T follicular helper cell (primary cell): ENCODE measurements around the gene CMTM3.
"Not testable (repeated sequence)": the region's sequence is repeated elsewhere in the genome, so short reads cannot be mapped to it uniquely, and the experiment has no call there.

Source experiments
- DNase-seq: peaks from one replicate; pipeline ENCODE4 v3.0.0-alpha.2; 2020; ENCODE audit warnings: low read depth

CMTM3 gene

GRCh38 chr16:66581246-66581952 is 23.1 kb upstream of the CMTM3 start:
- DNase-seq: no peak

GRCh38 chr16:66585481-66586239 is 18.8 kb upstream of the CMTM3 start:
- DNase-seq: no peak

- DNase-seq: no peak
Observed at GRCh38 chr16:66587881-66588600, 16.5 kb upstream of the CMTM3 start.

- DNase-seq: peak; percentile 48
Observed at GRCh38 chr16:66588981-66589713, 15.4 kb upstream of the CMTM3 start.

DNA sequence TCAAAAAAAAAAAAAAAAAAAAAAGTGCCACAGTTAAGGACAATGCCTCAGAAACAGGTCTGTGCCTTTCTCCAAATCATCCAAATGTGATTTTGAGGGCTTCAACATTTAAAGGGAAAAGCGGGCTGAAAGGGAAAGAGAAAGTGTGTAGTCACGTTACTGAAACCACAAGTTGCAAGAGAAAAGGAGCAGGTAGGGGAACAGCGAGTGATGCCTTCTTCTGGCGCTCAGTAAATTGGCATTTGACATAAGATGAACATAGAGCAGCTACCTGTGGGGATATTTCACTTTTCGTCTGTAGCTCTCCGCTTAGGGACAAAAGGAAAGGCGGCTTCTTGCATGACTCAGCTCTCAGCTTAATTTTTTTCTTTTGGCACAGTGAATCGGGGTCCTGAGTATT is 14.2 kb upstream of the CMTM3 start:
- no peak for DNase-seq

- DNase-seq: no peak
Observed at GRCh38 chr16:66591018-66591417, 13.5 kb upstream of the CMTM3 start.

- no peak for DNase-seq
Observed at GRCh38 chr16:66592241-66592640, 12.3 kb upstream of the CMTM3 start.

DNA sequence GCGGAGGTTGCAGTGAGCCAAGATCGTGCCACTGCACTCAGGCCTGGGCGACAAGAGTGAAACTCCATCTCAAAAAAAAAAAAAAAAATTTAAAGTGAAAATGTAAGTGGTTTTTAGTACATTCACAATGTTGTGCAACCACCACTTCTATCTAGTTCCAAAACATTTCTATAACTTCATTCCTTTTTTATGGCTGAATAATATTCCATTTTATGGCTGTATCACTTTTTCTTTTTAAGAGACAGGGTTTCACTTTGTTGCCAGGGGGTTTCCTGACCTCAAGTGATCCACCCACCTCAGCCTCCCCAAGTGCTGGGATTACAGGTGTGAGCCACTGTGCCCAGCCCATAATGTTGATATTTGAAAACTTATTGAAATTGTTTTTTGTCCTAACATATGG is 11.7 kb upstream of the CMTM3 start:
- DNase-seq: no peak

DNA sequence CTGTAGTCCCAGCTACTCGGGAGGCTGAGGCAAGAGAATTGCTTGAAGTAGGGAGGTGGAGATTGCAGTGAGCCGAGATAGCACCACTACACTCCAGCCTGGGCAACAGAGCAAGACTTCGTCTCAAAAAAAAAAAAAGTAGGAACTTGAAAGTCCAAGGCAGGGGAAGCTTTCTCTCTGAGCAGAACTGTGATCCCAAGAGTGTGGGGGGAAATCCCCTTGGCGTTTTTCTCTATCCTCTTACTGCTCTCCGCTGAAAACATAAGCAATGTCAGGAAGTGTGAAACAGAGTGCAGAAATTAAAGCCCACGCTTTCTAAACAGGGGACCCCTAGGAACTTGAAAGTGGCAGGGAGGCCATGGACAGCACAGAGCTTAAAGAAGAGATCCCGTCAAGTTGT is 9.8 kb upstream of the CMTM3 start:
- no peak for DNase-seq

DNA sequence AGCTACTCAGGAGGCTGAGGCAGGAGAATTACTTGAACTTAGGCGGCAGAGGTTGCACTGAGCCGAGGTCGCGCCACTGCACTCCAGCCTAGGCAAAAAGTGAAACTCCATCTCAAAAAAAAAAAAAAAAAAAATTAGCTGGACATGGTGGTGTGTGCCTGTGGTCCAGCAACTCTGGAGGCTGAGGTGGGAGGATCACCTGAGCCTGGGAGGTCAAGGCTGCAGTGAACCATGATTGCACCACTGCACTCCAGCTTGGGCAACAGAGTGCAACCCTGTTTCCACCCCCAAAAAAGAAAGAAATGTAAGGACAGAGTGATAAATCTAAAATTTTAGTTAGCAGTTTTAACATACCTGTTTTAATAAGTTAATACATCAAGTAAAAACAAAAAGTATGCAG is 7.9 kb upstream of the CMTM3 start:
- not testable (repeated sequence) for DNase-seq

GRCh38 chr16:66596986-66597848 is 7.3 kb upstream of the CMTM3 start:
- DNase-seq: no peak

DNA sequence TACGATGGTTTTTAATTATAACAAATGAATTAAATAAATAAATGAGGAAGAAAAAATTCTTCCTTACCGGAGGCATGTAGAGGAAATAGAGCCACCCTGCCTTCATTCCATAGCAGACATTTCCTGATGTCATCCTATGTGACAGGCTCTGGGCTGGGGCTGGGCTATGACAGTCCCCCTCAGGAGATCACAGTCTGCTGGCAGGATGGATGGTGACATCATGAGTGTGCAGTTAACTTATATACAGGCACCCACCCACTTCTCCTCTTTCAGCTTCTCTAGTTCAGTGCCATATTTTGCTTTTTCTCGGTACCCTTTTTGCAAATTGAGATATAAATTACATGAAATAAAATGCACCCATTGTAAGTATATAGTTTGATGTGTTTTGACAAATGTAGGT is 6.4 kb upstream of the CMTM3 start:
- no peak for DNase-seq

- DNase-seq: no peak
Observed at GRCh38 chr16:66599726-66600125, 4.8 kb upstream of the CMTM3 start.

GRCh38 chr16:66600477-66600876 is 4.0 kb upstream of the CMTM3 start:
- no peak for DNase-seq

- DNase-seq: no peak
Observed at GRCh38 chr16:66601471-66601870, 3.0 kb upstream of the CMTM3 start.

DNA sequence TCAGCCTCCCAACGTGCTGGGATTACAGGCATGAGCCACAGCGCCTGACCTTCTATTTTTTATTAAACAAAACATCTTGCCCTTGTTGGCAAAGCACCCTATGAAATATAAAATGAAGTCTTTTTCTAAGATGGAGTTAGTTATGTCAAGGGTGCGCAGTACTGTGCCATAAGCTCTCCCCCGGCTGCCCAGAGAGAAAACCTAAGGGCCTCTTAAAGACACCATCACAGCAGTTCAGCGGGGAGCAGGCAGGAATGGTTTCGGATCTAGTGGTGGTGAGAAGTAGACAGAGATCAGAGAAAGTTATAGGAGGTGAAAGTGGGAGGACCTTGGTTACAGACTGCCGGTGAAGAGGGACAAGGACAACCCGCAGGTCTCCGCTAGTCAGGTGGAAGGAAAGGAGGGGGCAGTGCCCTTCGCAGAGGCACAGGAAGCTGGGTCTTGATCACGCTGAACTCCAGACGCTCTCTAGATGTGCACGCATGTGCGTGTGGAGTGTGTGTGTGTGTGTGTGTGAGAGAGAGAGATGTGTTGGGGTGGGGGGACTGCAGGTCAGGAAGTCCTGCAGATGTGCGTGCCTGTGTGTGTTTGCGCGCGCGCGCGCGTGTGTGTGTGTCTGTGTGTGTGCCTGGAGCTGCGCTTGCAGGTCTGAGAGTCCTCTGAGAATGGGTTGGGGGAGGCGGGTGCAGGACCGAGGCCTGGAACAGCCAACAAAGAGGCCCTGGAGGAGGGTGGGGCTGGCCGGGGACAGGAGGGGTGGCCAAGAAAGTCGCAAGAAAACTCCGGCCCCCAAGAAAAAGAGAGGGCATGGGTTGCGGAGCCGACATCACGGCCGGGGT is 748 bp upstream of the CMTM3 start:
- DNase-seq: peak; percentile 55

DNA sequence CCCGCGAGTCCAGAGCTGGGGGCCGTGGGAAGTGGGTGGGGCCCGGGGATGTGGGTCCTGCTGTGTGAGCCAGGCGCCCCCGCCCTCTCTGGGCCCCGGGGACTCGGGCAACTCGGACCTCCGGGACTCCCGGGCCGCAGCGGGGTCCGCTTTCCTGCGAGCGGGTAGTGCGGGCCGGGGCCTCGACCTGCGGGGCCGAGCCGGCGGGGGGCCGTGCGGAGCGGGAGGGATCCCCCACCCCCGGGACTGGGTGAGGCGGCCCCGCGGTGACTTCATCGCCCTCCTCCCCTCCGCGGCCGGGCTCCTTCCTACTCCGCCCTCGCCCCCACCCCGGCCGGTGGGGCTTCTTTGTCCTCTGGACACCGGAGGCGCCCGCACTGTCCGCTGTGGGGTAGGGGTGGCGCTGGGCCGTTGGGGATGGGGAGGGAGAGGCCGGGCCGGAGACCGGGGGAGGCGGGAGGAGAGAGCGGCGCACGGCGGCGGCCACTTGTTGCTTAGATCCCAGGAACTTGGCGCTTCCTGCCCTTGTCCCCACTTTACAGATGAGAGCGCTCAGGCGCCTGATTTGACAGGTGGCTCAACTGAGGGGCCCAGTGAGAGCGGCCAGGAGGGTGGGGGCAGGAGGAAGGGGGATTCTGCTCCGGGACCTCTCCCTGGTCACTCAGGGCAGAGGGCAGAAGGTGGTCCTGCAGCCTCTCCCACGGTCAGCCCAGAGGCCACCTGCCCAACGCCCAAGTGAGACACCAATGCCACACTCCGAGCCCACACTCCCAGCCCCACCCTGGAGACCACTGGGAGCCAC is 874 bp downstream of the CMTM3 start:
- DNase-seq: no peak

DNA sequence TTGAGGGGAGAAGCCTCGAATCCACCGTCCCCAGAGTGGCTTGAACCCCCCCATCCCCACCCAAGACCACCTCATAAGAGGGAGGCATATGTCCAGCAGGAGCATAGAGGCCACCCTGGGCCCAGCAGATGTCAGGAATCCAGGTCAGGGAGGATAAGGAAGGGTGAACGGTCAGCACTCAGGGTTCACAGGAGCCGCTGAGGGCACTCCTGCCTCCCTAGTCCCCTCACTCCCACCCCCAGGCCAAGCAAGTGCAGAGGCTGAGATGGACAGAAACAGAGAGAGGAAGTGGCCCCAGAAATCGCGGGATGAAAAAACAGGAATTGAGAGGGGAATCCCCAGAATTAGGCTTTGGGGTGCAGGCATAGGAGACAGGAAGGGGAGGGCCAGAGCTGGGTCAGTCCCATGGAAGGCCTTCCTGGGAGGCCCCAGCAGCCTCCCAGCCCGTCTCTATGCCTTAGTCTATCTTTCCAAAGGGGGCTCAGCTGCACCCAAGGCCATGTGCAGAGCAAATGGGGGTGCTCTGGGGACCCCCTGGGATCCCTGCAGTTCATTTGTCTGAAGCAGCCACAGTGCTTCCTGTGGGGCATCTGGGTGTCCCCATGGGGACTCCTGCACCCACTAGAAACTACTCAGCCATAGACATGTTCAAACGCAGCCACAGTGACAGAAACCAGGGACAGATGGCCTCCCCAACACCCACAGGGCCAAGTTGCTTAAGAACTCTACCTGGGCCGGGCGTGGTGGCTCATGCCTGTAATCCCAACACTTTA is 1.7 kb downstream of the CMTM3 start:
- no peak for DNase-seq
